CD4-positive, alpha-beta T cell treated with Interleukin-17A for 1 hour (primary cell): ENCODE measurements around the gene EIF1B.
A peak's percentile ranks its signal among the peaks of the same experiment; 100 is the strongest.
"Not testable (repeated sequence)": the region's sequence is repeated elsewhere in the genome, so short reads cannot be mapped to it uniquely, and the experiment has no call there.

ENCODE experiments used
- DNase-seq: peaks from one replicate; pipeline ENCODE4 v3.0.0-alpha.2; 2020

Gene EIF1B

DNA sequence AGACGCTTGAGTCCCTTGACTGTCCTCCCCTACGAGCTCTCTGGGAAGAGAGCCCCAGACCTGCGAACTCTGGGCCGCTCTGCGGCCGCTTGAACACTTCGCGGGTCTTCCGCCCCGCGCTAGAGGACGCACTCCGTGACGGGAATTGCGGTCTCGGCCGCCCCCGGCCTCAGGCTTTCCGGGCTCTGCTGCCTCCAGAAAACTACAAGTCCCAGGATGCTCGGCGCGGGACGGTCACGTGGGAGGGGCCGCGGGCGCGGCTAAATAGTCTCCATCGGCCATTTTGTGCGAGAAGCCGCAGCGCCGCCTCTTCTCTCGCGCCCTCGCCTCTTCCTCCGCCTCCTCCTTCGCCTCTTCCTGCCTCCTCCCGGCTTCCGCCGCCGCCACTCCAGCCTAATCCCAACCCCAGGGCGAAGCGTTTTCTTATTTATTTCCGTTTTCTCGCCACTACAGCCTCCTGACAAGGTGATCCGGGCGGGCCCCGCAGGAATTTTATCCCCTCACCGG lies at the start of gene EIF1B:
TSS of gene EIF1B (plus strand) at position 290 of the 507 bp plus-strand sequence. CDS start 235 bp downstream, outside the sequence.
- peak; percentile 98 for DNase-seq

DNA sequence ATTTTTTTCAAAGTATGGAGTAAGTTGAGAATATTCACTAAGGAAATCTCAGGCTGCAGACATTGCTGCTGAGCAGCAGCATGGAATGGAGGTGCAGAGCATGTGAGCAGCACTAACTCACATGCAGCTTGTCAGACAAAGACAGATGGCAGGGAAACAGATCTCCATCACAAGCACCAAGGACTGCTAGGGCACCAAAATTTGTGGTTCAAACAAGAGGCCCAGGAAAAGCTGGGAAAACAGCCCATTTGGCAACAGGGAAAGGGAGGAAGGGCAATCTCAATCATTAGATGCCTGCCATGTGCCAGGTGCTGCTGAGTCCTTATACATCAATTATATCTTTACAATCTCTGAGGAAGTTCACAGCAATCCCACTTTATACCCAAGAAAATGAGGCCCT lies 47.2 kb upstream of the EIF1B start:
- DNase-seq = no peak

- no peak for DNase-seq
These were observed 45.1 kb upstream of the EIF1B start for GRCh38 chr3:40264451-40264850.

DNA sequence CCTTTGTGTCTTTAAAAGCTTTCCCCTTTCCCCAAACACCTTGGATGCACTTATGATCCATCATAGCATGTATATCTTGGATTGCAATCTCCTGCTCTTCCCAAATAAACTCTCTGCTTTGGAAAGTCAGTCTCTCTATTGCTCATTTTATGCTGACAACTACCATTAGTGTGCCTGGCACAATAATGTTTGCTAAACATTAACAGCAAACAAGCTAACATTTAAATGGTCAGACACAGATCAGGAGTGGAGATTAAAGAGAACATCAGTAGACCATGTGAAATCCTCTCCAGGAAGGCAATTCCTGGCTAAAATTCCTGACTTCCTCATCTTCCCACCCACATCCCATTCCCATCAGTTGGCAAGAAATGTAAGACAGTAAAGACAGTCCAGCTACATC lies 44.3 kb upstream of the EIF1B start:
- DNase-seq = no peak

GRCh38 chr3:40267937-40268724 lies 41.4 kb upstream of the EIF1B start:
- no peak for DNase-seq

DNA sequence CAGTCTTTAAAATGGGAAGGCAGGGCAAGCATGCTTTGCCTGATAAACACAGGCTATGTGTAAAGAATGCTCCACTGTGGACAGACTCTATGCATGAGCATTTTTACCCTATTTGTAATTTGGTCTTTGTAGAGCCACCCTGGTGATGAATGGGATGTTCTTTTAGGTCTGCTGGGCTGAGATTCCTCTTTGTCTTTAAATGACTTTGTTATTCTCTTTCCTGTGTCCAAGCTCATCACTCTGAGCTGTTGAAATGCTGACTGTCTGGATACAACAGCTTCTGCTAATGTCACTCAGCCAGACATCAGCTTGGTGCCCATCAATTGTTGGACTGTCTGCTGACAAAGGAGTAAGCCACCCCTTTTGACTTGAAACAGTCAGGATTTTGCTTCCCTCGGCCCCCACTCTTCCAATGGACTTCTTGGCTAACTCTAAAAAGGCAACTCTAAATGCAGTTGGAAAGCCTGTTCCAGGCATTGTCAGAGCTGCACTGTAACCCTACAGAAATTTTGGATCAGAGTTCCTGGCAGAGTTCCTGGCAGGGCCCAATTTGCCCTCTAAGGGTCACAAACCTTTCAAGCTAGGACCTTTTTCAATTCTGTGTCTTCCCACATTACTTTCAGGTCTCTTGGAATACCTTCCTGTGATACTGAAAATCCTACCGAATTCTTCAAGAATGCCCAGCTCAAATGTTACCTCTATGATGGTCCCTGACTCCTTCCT lies 40.5 kb upstream of the EIF1B start:
- no peak for DNase-seq

- DNase-seq = no peak
These were observed 30.7 kb upstream of the EIF1B start for GRCh38 chr3:40278791-40279190.

DNA sequence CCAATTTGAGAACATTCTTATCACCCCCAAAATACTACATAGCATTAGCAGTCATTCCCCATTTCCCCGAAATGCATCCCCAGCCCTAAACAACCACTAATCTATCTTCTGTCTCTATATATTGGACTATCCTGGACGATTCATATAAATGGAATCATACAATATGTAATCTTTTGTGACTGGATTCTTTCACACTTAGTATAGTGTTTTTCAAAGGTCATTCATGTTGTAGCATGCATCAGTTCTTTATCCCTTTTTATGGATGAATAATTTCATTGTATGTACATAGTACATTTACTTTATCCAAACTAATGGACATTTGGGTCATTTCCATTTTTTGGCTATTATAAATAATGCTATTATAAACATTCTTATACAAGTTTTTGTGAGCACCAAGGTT lies 27.5 kb upstream of the EIF1B start:
- DNase-seq = no peak

DNA sequence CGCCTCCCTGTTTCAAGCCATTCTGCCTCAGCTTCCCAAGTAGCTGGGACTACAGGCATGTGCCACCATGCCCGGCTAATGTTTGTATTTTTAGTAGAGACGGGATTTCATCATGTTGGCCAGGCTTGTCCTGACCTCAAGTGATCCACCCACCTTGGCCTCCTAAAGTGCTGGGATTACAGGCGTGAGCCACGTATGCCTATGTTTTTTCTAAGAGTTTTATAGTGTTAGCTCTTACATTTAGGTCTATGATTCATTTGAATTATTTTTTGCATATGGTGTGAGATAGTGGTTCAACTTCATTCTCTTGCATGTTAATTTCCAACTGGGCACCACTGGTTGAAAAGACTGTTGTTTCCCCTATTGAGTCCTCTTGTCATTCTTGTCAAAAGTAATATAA lies 26.4 kb upstream of the EIF1B start:
- DNase-seq = not testable (repeated sequence)

DNA sequence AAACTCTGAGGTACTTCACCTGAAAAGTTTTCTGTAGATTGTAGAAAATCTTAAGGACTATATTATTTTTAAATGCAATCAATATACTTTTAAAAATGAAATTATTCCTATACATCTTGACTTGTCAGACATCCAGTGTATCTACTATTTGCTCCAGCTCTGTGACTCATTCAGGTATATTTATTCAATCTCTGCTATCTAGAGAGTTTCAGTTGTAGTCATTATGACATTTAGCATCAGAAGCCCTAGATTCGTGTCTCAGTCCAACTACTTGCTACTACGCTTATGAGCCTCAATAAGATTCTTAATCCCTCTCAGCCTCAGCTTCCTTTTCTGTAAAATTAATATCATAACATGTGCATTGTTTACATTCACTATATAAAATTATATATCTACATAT lies 22.3 kb upstream of the EIF1B start:
- DNase-seq = no peak

DNA sequence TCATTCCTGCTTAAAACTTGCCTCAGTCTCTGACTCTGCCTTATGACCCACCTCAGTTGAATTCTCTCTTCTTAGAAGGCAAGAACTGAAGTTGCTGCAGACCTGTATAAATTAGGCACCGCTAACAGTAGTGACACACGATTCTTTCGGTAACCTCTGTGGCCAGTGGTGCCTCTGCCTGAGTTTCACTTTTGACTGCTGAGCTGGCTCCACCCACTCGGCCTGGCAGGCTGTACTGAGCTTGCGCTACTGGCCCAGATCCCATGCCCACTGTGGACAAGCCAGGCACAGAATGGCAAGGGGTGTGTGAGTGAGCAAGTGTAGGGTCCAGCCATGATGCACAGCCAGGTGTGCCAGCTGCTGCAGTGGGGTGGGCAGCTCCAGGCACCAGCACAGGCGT lies 19.1 kb upstream of the EIF1B start:
- peak; percentile 40 for DNase-seq

DNA sequence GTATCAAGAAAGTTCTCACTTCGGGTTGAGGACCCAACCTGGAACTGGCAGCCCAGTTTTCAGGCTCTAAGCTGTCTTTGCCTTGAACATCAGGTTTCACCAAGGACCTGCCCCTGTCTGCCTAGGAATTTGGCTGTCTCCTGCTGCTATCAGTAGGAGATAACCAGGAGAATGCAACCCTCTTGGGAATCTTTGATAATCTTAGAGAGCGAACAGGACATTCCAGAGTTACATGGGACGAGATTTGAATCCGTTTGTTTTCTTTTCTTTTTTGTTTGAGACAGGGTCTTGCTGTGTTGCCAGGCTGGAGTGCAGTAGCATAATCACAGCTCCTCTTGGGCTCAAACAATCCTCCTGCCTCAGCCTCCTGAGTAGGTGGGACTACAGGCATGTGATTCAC lies 18.0 kb upstream of the EIF1B start:
- DNase-seq = no peak

DNA sequence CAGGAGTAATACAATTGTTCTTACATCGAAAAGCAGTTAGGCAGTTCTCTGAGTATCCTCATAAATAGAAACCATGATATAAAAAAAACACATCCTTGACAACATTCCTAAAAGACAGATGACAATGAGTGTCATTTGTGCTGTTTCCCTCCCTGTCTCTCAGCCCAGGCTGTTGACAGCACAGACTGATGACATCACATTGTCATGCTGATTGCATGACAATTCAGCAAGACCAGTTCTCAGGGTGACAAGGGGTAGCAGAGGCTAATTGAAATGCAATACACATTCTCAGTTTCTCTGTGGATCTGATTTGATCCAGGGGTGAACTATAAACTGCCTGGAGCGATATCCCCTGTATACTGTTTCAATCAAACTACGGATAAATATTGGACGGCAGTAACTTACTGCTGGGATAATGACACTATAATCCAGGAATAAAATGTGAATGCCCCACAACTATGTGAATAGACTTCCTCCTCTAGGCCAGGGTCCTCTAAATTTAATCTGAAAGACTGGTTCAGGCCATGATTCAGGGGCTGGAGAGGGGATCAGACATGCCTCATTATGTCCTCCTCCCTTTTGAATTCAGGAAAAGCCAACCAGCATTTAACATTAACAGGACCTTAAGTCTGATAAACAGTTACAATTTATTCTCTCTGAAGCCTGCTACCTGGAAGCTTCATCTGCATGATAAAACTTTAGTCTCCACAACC lies 16.7 kb upstream of the EIF1B start:
- DNase-seq = no peak

GRCh38 chr3:40294434-40294833 lies 15.1 kb upstream of the EIF1B start:
- DNase-seq = no peak

GRCh38 chr3:40298075-40298474 lies 11.4 kb upstream of the EIF1B start:
- DNase-seq = no peak

DNA sequence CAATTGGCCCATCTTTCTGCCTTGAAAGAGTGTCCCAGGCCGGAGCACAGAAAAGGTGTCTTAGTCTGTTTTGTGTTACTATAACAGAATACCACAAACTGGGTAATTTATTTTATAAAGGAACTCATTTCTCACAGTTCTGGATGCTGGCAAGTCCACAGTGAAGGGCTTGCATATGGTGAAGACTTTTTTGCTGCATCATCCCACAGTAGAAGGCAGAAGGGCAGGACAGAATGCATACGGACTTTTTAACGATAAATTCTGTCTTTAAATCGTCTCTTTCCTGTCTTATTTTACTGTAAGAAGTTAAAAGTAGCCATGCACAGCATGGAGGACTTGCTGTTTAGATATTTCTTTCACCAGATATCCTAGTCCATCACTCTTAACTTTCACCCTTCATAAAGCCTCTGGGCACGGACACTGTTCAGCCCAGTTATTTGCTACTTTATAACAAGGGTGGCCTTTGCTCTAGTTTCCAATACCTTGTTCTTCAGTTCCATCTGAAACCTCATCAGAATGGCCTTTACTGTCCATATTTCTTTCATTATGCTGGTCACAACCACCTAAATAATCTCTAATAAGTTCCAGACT lies 10.3 kb upstream of the EIF1B start:
- no peak for DNase-seq

DNA sequence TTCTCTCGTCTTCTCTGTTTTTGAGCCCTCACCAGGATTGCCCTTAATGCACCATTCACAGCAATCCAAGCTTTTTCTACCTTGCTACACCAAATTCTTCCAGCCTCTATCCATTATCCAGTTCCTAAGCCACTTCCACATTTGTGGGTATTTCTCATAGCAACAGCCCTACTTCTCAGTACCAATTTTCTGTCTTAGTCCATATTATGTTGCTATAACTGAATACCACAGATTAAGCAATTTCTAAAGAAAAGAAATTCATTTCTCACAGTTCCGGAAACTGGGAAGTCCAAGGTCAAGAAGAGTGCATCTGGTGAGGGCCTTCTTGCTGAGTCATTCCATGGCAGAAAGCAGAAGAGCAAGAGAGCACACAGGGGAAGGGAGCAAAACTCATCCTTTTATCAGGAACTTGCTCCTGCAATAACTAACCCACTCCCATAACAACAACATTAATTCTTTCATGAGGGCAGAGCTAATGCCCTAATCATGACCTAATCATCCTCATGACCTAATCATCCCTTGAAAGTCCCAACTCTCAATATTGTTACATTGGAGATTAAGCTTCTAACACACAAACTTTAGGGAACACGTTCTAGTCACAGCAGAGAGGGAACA lies 9.7 kb upstream of the EIF1B start:
- DNase-seq = peak; percentile 29

GRCh38 chr3:40302784-40303183 lies 6.7 kb upstream of the EIF1B start:
- DNase-seq = no peak

GRCh38 chr3:40304352-40304751 lies 5.2 kb upstream of the EIF1B start:
- DNase-seq = no peak

- DNase-seq = no peak
These were observed 3.2 kb upstream of the EIF1B start for GRCh38 chr3:40306336-40306735.

DNA sequence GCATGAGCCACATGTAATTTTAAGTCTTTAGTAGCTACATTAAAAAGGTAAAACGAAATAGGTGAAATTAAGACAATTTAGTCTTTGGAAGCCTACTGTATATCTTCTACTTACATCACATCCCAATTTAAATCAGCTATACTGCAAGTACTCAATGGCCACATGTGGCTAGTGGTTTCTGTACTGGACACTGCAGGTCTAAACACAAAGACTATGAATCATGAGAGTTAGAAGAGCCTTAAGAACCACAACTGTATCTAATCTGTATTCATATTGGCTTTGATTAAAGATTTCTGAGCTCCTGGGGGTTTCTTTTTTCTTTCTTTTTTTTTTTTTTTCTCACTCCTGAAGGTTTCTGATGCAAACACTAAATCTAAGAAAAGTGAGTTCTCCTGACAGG lies 2.3 kb upstream of the EIF1B start:
- DNase-seq = no peak

DNA sequence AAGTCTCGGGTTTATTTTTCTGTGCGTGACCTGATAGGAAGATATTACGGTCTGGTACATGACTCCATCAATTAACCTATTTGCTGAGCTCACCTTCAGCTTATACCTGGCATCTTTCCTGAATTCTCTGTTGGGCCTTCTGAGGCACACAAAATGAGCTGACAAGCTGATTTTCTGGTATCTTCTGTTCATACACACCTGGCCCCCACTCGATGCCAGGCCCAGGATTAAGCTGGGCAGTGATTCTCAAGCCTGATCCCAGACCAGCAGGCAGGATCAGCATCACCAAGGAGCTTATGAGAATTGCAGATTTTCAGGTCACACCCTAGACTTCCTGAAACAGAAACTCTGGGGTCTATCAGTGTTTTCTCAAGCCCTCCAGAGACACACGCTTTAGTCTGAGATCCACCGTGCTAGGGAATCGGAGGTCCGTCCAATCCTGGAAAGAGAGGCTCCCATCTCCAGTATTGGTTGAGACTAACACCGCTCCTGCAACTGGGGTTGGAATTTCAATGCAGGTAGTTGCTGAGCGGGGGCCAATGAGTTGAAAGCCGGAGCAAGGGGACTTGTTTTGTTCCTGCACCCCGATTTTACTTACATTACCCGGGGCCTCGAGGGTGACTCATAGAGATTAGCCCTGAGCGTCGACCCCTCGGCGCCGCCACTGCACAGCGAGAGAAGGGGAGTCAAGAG lies 636 bp upstream of the EIF1B start:
- DNase-seq = no peak
